HG02884 (cell line): ENCODE measurements around the gene RHPN2.
"Not testable (repeated sequence)": the region's sequence is repeated elsewhere in the genome, so short reads cannot be mapped to it uniquely, and the experiment has no call there.

Source experiments
- ATAC-seq: cut with Tn5 transposase; IDR thresholded peaks from one replicate; pipeline ENCODE4 v1.9.1; 2021; ENCODE audit warnings: mild to moderate bottlenecking, moderate library complexity; ENCODE audit not compliant: unreplicated experiment

The RHPN2 gene

GRCh38 chr19:32979807-32980206, 84.9 kb downstream of the RHPN2 start:
- ATAC-seq, result not testable (repeated sequence)

GRCh38 chr19:32977813-32978212, 86.9 kb downstream of the RHPN2 start:
- ATAC-seq, result not testable (repeated sequence)

- no peak for ATAC-seq
Measured at GRCh38 chr19:32977280-32977679, 87.4 kb downstream of the RHPN2 start.

- ATAC-seq, result no peak
Measured at GRCh38 chr19:32976223-32976805, 88.4 kb downstream of the RHPN2 start.

- ATAC-seq, result peak; percentile 100
Measured at GRCh38 chr19:32971715-32972540, 92.8 kb downstream of the RHPN2 start, which contains the start of the genes CEP89 and FAAP24. TSS of gene CEP89 (minus strand) at chr19:32971958. CDS start at chr19:32971874, 84 bp downstream. TSS of gene FAAP24 (plus strand) at chr19:32972242. CDS start at chr19:32973197, 955 bp downstream.

GRCh38 chr19:32971012-32971595, 93.6 kb downstream of the RHPN2 start:
- ATAC-seq, result no peak

- no peak for ATAC-seq
Measured at GRCh38 chr19:32969549-32969948, 95.1 kb downstream of the RHPN2 start.

GRCh38 chr19:32966750-32967149, 97.9 kb downstream of the RHPN2 start:
- no peak for ATAC-seq

- ATAC-seq, result no peak
Measured at GRCh38 chr19:32945260-32945659, 119.4 kb downstream of the RHPN2 start.

- not testable (repeated sequence) for ATAC-seq
Measured at GRCh38 chr19:32941273-32941672, 123.4 kb downstream of the RHPN2 start.

GRCh38 chr19:32936065-32936464, 128.6 kb downstream of the RHPN2 start:
- no peak for ATAC-seq

GRCh38 chr19:32935629-32936028, 129.1 kb downstream of the RHPN2 start:
- no peak for ATAC-seq

- ATAC-seq, result no peak
Measured at GRCh38 chr19:32933571-32933970, 131.1 kb downstream of the RHPN2 start.

- no peak for ATAC-seq
Measured at GRCh38 chr19:32930567-32930966, 134.1 kb downstream of the RHPN2 start.

GRCh38 chr19:32928806-32929205, 135.9 kb downstream of the RHPN2 start:
- ATAC-seq, result no peak
